ENCODE measurements around the gene TNPO3.
A peak's percentile ranks its signal among the peaks of the same experiment; 100 is the strongest.
"Not testable (repeated sequence)": the region's sequence is repeated elsewhere in the genome, so short reads cannot be mapped to it uniquely, and the experiment has no call there.

The TNPO3 gene

GRCh38 chr7:129017933-129018538 lies 36.9 kb downstream of the TNPO3 start:
- DNase-seq, result no peak

GRCh38 chr7:129017264-129017663 lies 37.6 kb downstream of the TNPO3 start:
- no peak for DNase-seq

GRCh38 chr7:129014501-129015101 lies 40.3 kb downstream of the TNPO3 start:
- DNase-seq, result no peak

- DNase-seq, result no peak
These were observed 41.7 kb downstream of the TNPO3 start for GRCh38 chr7:129013048-129013724.

GRCh38 chr7:129012641-129013040 lies 42.3 kb downstream of the TNPO3 start:
- no peak for DNase-seq

GRCh38 chr7:129010075-129010474 lies 44.8 kb downstream of the TNPO3 start:
- DNase-seq, result no peak

GRCh38 chr7:129009437-129009836 lies 45.5 kb downstream of the TNPO3 start:
- no peak for DNase-seq

- no peak for DNase-seq
These were observed 46.1 kb downstream of the TNPO3 start for GRCh38 chr7:129008645-129009414.

- no peak for DNase-seq
These were observed 47.3 kb downstream of the TNPO3 start for GRCh38 chr7:129007572-129007971.

GRCh38 chr7:129006636-129007414 lies 48.1 kb downstream of the TNPO3 start:
- DNase-seq, result no peak

GRCh38 chr7:129005186-129005585 lies 49.7 kb downstream of the TNPO3 start:
- DNase-seq, result no peak

- peak in 1 of 58 donors; percentile 6 for DNase-seq
These were observed 57.7 kb downstream of the TNPO3 start for GRCh38 chr7:128997181-128997580.

- DNase-seq, result not testable (repeated sequence)
These were observed 60.4 kb downstream of the TNPO3 start for GRCh38 chr7:128994560-128994959.

GRCh38 chr7:128993419-128993818 lies 61.5 kb downstream of the TNPO3 start:
- DNase-seq, result no peak

GRCh38 chr7:128989961-128990360 lies 65.0 kb downstream of the TNPO3 start:
- no peak for DNase-seq

GRCh38 chr7:128988372-128988771 lies 66.5 kb downstream of the TNPO3 start:
- DNase-seq, result no peak

GRCh38 chr7:128986609-128987008 lies 68.3 kb downstream of the TNPO3 start:
- DNase-seq, result peak in 6 of 58 donors; percentile 0 to 22 (median 4)

- DNase-seq, result no peak
These were observed 69.3 kb downstream of the TNPO3 start for GRCh38 chr7:128985660-128986059.

GRCh38 chr7:128982105-128982504 lies 72.8 kb downstream of the TNPO3 start:
- no peak for DNase-seq

GRCh38 chr7:128974241-128974934 lies 80.5 kb downstream of the TNPO3 start:
- no peak for DNase-seq

GRCh38 chr7:128968624-128969023 lies 86.3 kb downstream of the TNPO3 start:
- DNase-seq, result no peak
